SU-DHL-6 (cell line): ENCODE measurements around the gene RAB10.

Experiments used
- CTCF ChIP-seq: fragments of 200-600 bp; sonication (generic); IDR thresholded peaks from one replicate; pipeline ENCODE4 v1.5.1; 2017; ENCODE audit warnings: antibody characterized with exemption, mild to moderate bottlenecking, low read length, moderate library complexity; ENCODE audit not compliant: insufficient read depth, poor library complexity, severe bottlenecking
- EZH2phosphoT487 ChIP-seq: fragments of 200-600 bp; sonication (generic), shearing (Covaris generic); conservative IDR thresholded peaks from 2 replicates; pipeline ENCODE4 v1.6.1; 2018; ENCODE audit warnings: mild to moderate bottlenecking, antibody characterized with exemption, low read length, moderate library complexity, mixed read lengths

- TF ChIP-seq CTCF (no peak), EZH2phosphoT487 (no peak)
Measured at GRCh38 chr2:26078939-26079338, 45.1 kb downstream of the RAB10 start.
